ENCODE data around the gene OXSR1.

The OXSR1 gene

DNA sequence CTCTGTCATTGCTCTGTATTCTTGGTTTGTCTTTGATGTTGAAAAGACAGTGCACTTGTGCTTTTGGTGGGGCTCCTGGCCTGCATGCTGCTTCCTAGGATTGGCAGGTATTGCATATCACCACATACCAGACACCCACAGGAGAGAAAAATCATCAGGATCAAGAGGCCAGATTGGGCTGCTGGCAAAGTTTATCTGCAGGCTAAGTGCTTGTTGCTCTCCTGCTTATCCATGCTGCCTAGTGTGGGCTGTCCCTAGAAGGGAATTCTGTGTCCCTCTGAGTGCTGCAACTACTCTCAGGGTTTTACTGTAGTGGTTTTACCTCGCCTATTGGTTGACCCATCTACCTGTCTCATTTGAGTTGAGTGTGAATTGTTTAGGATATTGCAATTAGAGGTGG, 99.4 kb downstream of the OXSR1 start:
- Histone ChIP-seq H3K79me2 (no peaks in the 10 kb centered on the region), H3K27me3 (ENCODE audit: control insufficient read depth, insufficient read depth, low read length) (no peaks in the 10 kb centered on the region), H3K27ac (no peak overlapping the region), H3K4me2 (ENCODE audit: low read length) (no peak overlapping the region), H3K36me3 (ENCODE audit: control insufficient read depth, insufficient read depth, low read length) (no peaks in the 10 kb centered on the region), H3K9ac (no peak overlapping the region), H3K4me1 (peaks cover 3% of the 10 kb centered on the region), H2AFZ (no peak overlapping the region), H3K4me3 (ENCODE audit: low read depth, low read length) (no peak overlapping the region), H3K9me3 (ENCODE audit: control insufficient read depth, low read length) (no peaks in the 10 kb centered on the region)
- TF ChIP-seq, protein P1, sequence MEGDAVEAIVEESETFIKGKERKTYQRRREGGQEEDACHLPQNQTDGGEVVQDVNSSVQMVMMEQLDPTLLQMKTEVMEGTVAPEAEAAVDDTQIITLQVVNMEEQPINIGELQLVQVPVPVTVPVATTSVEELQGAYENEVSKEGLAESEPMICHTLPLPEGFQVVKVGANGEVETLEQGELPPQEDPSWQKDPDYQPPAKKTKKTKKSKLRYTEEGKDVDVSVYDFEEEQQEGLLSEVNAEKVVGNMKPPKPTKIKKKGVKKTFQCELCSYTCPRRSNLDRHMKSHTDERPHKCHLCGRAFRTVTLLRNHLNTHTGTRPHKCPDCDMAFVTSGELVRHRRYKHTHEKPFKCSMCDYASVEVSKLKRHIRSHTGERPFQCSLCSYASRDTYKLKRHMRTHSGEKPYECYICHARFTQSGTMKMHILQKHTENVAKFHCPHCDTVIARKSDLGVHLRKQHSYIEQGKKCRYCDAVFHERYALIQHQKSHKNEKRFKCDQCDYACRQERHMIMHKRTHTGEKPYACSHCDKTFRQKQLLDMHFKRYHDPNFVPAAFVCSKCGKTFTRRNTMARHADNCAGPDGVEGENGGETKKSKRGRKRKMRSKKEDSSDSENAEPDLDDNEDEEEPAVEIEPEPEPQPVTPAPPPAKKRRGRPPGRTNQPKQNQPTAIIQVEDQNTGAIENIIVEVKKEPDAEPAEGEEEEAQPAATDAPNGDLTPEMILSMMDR (IDR thresholded peaks at IDR 0.05) = no peak

DNA sequence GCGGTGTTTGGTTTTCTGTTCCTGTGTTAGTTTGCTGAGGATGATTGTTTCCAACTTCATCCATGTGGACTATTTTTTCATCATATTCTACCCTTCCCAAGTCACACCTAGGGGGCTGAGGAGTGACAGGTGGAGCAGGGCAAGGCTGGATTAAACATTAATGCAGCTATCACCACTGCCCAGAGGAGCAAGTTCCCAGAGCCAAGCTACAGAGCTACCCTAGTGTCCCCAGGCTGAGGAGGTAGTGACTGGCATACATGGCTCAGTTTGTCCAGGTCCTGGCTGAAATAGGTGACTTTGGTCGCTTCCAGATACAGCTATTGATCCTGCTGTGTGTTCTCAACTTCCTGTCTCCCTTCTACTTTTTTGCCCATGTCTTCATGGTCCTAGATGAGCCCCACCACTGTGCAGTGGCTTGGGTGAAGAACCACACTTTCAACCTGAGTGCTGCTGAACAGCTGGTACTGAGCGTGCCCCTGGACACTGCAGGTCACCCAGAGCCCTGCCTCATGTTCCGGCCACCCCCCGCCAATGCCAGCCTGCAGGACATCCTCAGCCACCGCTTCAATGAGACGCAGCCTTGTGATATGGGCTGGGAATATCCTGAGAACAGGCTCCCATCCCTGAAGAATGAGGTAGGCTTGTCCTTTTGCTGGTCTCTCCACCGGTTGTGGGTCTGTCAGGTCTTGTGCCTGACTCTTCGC, 100.4 kb downstream of the OXSR1 start, which contains the start of gene SLC22A13:
SLC22A13 (plus strand) TSS at position 209 of the 704 bp plus-strand sequence; CDS start at position 258, 49 bp downstream.
- H2AFZ ChIP-seq = no peak within 1 kb of the TSS
- TF ChIP-seq, protein P1 (IDR thresholded peaks at IDR 0.05) = no peak
- no peaks in the 10 kb centered on the region for H3K36me3 ChIP-seq (ENCODE audit: control insufficient read depth, insufficient read depth, low read length)
- no peak within 1 kb of the TSS for H3K27ac ChIP-seq
- no peak within 1 kb of the TSS for H3K4me2 ChIP-seq (ENCODE audit: low read length)
- no peak within 1 kb of the TSS for H3K4me3 ChIP-seq (ENCODE audit: low read depth, low read length)
- H3K4me1 ChIP-seq = peaks cover 3% of the 10 kb centered on the region
- H3K79me2 ChIP-seq = no peaks in the 10 kb centered on the region
- H3K9me3 ChIP-seq (ENCODE audit: control insufficient read depth, low read length) = no peaks in the 10 kb centered on the region
- no peak within 1 kb of the TSS for H3K9ac ChIP-seq
- no peaks in the 10 kb centered on the region for H3K27me3 ChIP-seq (ENCODE audit: control insufficient read depth, insufficient read depth, low read length)

DNA sequence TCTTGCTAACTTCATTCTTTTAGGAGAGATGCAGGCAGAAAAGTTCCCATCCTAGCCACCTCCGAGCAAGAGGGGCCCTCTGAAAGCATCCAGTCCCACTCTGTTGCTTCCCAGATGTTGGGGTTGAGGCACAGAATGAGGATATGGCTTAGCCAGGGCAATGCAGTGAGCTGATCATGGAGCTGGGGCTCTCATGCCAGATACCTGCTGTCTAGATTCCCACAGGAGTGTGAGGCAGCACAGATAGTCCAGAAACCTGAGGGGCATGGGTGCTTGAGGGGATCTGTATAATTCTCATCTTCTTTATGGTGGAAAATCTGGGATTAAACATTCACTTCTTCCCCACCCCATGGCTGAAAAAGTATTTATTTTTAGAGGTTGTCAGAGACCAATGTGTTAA, 101.5 kb downstream of the OXSR1 start:
- Histone ChIP-seq H3K79me2 (no peaks in the 10 kb centered on the region), H3K27ac (no peak overlapping the region), H3K9me3 (ENCODE audit: control insufficient read depth, low read length) (no peaks in the 10 kb centered on the region), H3K4me1 (peaks cover 3% of the 10 kb centered on the region), H3K36me3 (ENCODE audit: control insufficient read depth, insufficient read depth, low read length) (no peaks in the 10 kb centered on the region), H3K9ac (no peak overlapping the region), H3K4me2 (ENCODE audit: low read length) (no peak overlapping the region), H2AFZ (no peak overlapping the region), H3K4me3 (ENCODE audit: low read depth, low read length) (no peak overlapping the region), H3K27me3 (ENCODE audit: control insufficient read depth, insufficient read depth, low read length) (no peaks in the 10 kb centered on the region)
- TF ChIP-seq, protein P1 (IDR thresholded peaks at IDR 0.05) = no peak

DNA sequence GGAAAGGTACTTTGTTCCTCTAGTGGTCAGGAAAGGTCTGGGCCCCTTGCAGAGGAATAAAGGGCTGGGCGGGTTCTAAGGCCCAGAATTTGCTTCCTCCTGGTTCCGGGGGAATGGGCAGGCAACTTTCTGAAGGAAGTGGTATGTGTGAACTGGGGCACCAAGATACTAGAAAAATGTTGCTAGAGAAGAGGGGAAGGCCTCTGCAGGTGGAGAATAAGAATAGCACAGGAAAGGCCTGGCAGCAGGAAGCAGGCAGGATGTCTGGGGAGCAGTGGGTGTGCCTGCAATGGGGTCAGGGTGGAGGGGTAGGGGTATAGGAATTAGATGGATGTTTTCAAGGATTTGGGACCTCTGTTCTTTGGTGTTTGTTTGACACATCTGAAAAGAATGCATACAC, 102.3 kb downstream of the OXSR1 start:
- H3K27me3 ChIP-seq (ENCODE audit: control insufficient read depth, insufficient read depth, low read length) = no peaks in the 10 kb centered on the region

More for the DNA sequence above, 102.3 kb downstream of the OXSR1 start:
- TF ChIP-seq, protein P1 (IDR thresholded peaks at IDR 0.05) = no peak
- Histone ChIP-seq H2AFZ (no peak overlapping the region), H3K9me3 (ENCODE audit: control insufficient read depth, low read length) (no peaks in the 10 kb centered on the region), H3K4me3 (ENCODE audit: low read depth, low read length) (no peak overlapping the region), H3K27ac (no peak overlapping the region), H3K79me2 (no peaks in the 10 kb centered on the region), H3K4me1 (peaks cover 3% of the 10 kb centered on the region), H3K36me3 (ENCODE audit: control insufficient read depth, insufficient read depth, low read length) (no peaks in the 10 kb centered on the region), H3K4me2 (ENCODE audit: low read length) (no peak overlapping the region), H3K9ac (no peak overlapping the region)

Data from parathyroid adenoma (tissue), 2 donors.